ENCODE data around the gene UBE4B.
"Not testable (repeated sequence)": the region's sequence is repeated elsewhere in the genome, so short reads cannot be mapped to it uniquely, and the experiment has no call there.

UBE4B gene

GRCh38 chr1:10210841-10211804 is 178.4 kb downstream of the UBE4B start:
- DNase-seq (ENCODE audit: low spot score) = peak; percentile 83

GRCh38 chr1:10211805-10212410 is 179.2 kb downstream of the UBE4B start:
- DNase-seq (ENCODE audit: low spot score) = no peak

GRCh38 chr1:10212476-10212875 is 179.7 kb downstream of the UBE4B start:
- DNase-seq (ENCODE audit: low spot score) = no peak

- no peak for DNase-seq (ENCODE audit: low spot score)
These were observed 180.5 kb downstream of the UBE4B start for GRCh38 chr1:10213186-10213705.

- DNase-seq (ENCODE audit: low spot score) = no peak
These were observed 183.5 kb downstream of the UBE4B start for GRCh38 chr1:10216090-10216749.

- DNase-seq (ENCODE audit: low spot score) = peak; percentile 38
These were observed 185.1 kb downstream of the UBE4B start for GRCh38 chr1:10217748-10218441.

- no peak for DNase-seq (ENCODE audit: low spot score)
These were observed 187.4 kb downstream of the UBE4B start for GRCh38 chr1:10220200-10220599.

GRCh38 chr1:10220657-10221056 is 187.9 kb downstream of the UBE4B start:
- not testable (repeated sequence) for DNase-seq (ENCODE audit: low spot score)

- DNase-seq (ENCODE audit: low spot score) = peak; percentile 10
These were observed 192.8 kb downstream of the UBE4B start for GRCh38 chr1:10225573-10225972.

GRCh38 chr1:10228528-10228927 is 195.8 kb downstream of the UBE4B start:
- no peak for DNase-seq (ENCODE audit: low spot score)

- no peak for DNase-seq (ENCODE audit: low spot score)
These were observed 197.1 kb downstream of the UBE4B start for GRCh38 chr1:10229903-10230302.
